ENCODE measurements around the gene GNAT1.

The GNAT1 gene

GRCh38 chr3:50193746-50194127 is 2.3 kb downstream of the GNAT1 start:
- no peak for DNase-seq (ENCODE audit: low read depth, low spot score)
- H3K4me3 ChIP-seq (ENCODE audit: low read depth, low read length), result no peak overlapping the region
- no peak for TF ChIP-seq CTCF (IDR thresholded peaks at IDR 0.05; ENCODE audit: insufficient read depth, low read length, missing control alignments)
- POLR2A ChIA-PET, result no interaction called here
- CTCF ChIA-PET, result interaction anchor here (0.8 to 21.6 kb wide), 19 partner anchors 20 to 141 kb away, joined by 3 to 1029 read pairs (median 20); partner anchors contain the start of genes GNAI2, HYAL2, HYAL3 and IFRD2

GRCh38 chr3:50194128-50194902 is 2.9 kb downstream of the GNAT1 start:
- DNase-seq (ENCODE audit: low read depth, low spot score), result no peak
- peak overlapping the region; percentile 18; the same call in 1 of the 2 replicates for H3K4me3 ChIP-seq (ENCODE audit: low read depth, low read length)
- ChIA-PET CTCF (interaction anchor here (0.7 to 21.6 kb wide), 27 partner anchors 21 to 154 kb away, joined by 3 to 1029 read pairs (median 7); partner anchors contain the start of genes GNAI2, HYAL2, HYAL3 and IFRD2), POLR2A (no interaction called here)
- TF ChIP-seq CTCF (IDR thresholded peaks at IDR 0.05; ENCODE audit: insufficient read depth, low read length, missing control alignments), result peak; percentile 86

- CTCF ChIA-PET, result interaction anchor here (0.7 to 21.6 kb wide), 23 partner anchors 20 to 154 kb away, joined by 3 to 1029 read pairs (median 7); partner anchors contain the start of genes GNAI2, HYAL2, HYAL3 and IFRD2
- POLR2A ChIA-PET, result no interaction called here
- no peak for TF ChIP-seq CTCF (IDR thresholded peaks at IDR 0.05; ENCODE audit: insufficient read depth, low read length, missing control alignments)
- no peak for DNase-seq (ENCODE audit: low read depth, low spot score)
- H3K4me3 ChIP-seq (ENCODE audit: low read depth, low read length), result peak overlapping the region; percentile 18; the same call in 1 of the 2 replicates
These were observed 3.6 kb downstream of the GNAT1 start for GRCh38 chr3:50194903-50195500.

GRCh38 chr3:50195501-50196252 is 4.3 kb downstream of the GNAT1 start:
- ChIA-PET POLR2A (no interaction called here), CTCF (interaction anchor here (0.9 to 21.6 kb wide), 15 partner anchors 20 to 132 kb away, joined by 3 to 1029 read pairs (median 29); partner anchors contain the start of genes GNAI2, HYAL2, HYAL3 and IFRD2)
- TF ChIP-seq CTCF (IDR thresholded peaks at IDR 0.05; ENCODE audit: insufficient read depth, low read length, missing control alignments), result no peak
- DNase-seq (ENCODE audit: low read depth, low spot score), result no peak
- no peak overlapping the region for H3K4me3 ChIP-seq (ENCODE audit: low read depth, low read length)

- no peak overlapping the region for H3K4me3 ChIP-seq (ENCODE audit: low read depth, low read length)
- DNase-seq (ENCODE audit: low read depth, low spot score), result no peak
- ChIA-PET POLR2A (no interaction called here), CTCF (interaction anchor here (1.0 to 21.6 kb wide), 9 partner anchors 19 to 131 kb away, joined by 4 to 1029 read pairs (median 125); partner anchors contain the start of genes GNAI2, HYAL2, LSMEM2 and SEMA3B)
- no peak for TF ChIP-seq CTCF (IDR thresholded peaks at IDR 0.05; ENCODE audit: insufficient read depth, low read length, missing control alignments)
These were observed 4.9 kb downstream of the GNAT1 start for GRCh38 chr3:50196253-50196801.
